Activated effector memory CD4-positive, alpha-beta T cell treated with Interleukin-2 at 50 U/mL for 16 hours (primary cell): ENCODE results near the gene SNTG2.
"Not testable (repeated sequence)": the region's sequence is repeated elsewhere in the genome, so short reads cannot be mapped to it uniquely, and the experiment has no call there.

Experiments used
- DNase-seq: peaks from one replicate; pipeline ENCODE4 v3.0.0-alpha.2; 2020

Gene SNTG2

GRCh38 chr2:1207962-1208510 is 257.4 kb downstream of the SNTG2 start:
- DNase-seq: no peak

GRCh38 chr2:1208522-1208921 is 257.9 kb downstream of the SNTG2 start:
- no peak for DNase-seq

- DNase-seq: no peak
Observed at GRCh38 chr2:1209246-1209645, 258.6 kb downstream of the SNTG2 start.

- no peak for DNase-seq
Observed at GRCh38 chr2:1209761-1210160, 259.1 kb downstream of the SNTG2 start.

GRCh38 chr2:1210352-1210751 is 259.7 kb downstream of the SNTG2 start:
- DNase-seq: no peak

- no peak for DNase-seq
Observed at GRCh38 chr2:1219901-1220573, 269.4 kb downstream of the SNTG2 start.

- no peak for DNase-seq
Observed at GRCh38 chr2:1222056-1222455, 271.4 kb downstream of the SNTG2 start.

- no peak for DNase-seq
Observed at GRCh38 chr2:1223791-1224190, 273.1 kb downstream of the SNTG2 start.

GRCh38 chr2:1224901-1225300 is 274.3 kb downstream of the SNTG2 start:
- no peak for DNase-seq

GRCh38 chr2:1226766-1227165 is 276.1 kb downstream of the SNTG2 start:
- DNase-seq: no peak

GRCh38 chr2:1227274-1227900 is 276.7 kb downstream of the SNTG2 start:
- no peak for DNase-seq

- not testable (repeated sequence) for DNase-seq
Observed at GRCh38 chr2:1229596-1229995, 278.9 kb downstream of the SNTG2 start.

GRCh38 chr2:1230155-1230893 is 279.7 kb downstream of the SNTG2 start:
- DNase-seq: no peak

GRCh38 chr2:1231466-1232063 is 280.9 kb downstream of the SNTG2 start:
- no peak for DNase-seq

- no peak for DNase-seq
Observed at GRCh38 chr2:1233281-1233680, 282.6 kb downstream of the SNTG2 start.

- no peak for DNase-seq
Observed at GRCh38 chr2:1234731-1235308, 284.2 kb downstream of the SNTG2 start.

GRCh38 chr2:1235806-1236205 is 285.2 kb downstream of the SNTG2 start:
- no peak for DNase-seq

- no peak for DNase-seq
Observed at GRCh38 chr2:1236606-1237005, 286.0 kb downstream of the SNTG2 start.

GRCh38 chr2:1237783-1238182 is 287.1 kb downstream of the SNTG2 start:
- DNase-seq: no peak

GRCh38 chr2:1238598-1239138 is 288.0 kb downstream of the SNTG2 start:
- DNase-seq: no peak

GRCh38 chr2:1245193-1245592 is 294.5 kb downstream of the SNTG2 start:
- no peak for DNase-seq

- no peak for DNase-seq
Observed at GRCh38 chr2:1246239-1246638, 295.6 kb downstream of the SNTG2 start.

- DNase-seq: no peak
Observed at GRCh38 chr2:1246991-1247390, 296.3 kb downstream of the SNTG2 start.
